IPS-15b (cell line): Measurements from ENCODE around the gene UTP14C.

Source experiments
- H3K27me3 ChIP-seq: one replicate; pipeline ENCODE4 v1.6.1; 2013; ENCODE audit warnings: low read length; ENCODE audit not compliant: control insufficient read depth, insufficient read depth
- H3K36me3 ChIP-seq: one replicate; pipeline ENCODE4 v1.6.1; 2013; ENCODE audit warnings: low read length; ENCODE audit not compliant: control insufficient read depth, insufficient read depth
- H3K4me1 ChIP-seq: one replicate; pipeline ENCODE4 v1.6.1; 2013; ENCODE audit warnings: mild to moderate bottlenecking, low read length; ENCODE audit not compliant: control insufficient read depth, insufficient read depth
- H3K4me3 ChIP-seq: one replicate; pipeline ENCODE4 v1.5.1; 2013; ENCODE audit warnings: low read depth, low read length
- H3K9ac ChIP-seq: one replicate; pipeline ENCODE4 v1.6.1; 2013; ENCODE audit warnings: low read depth, mild to moderate bottlenecking, low read length
- H3K9me3 ChIP-seq: one replicate; pipeline ENCODE4 v1.6.1; 2013; ENCODE audit warnings: mild to moderate bottlenecking, low read length; ENCODE audit not compliant: control insufficient read depth, insufficient read depth

The UTP14C gene

DNA sequence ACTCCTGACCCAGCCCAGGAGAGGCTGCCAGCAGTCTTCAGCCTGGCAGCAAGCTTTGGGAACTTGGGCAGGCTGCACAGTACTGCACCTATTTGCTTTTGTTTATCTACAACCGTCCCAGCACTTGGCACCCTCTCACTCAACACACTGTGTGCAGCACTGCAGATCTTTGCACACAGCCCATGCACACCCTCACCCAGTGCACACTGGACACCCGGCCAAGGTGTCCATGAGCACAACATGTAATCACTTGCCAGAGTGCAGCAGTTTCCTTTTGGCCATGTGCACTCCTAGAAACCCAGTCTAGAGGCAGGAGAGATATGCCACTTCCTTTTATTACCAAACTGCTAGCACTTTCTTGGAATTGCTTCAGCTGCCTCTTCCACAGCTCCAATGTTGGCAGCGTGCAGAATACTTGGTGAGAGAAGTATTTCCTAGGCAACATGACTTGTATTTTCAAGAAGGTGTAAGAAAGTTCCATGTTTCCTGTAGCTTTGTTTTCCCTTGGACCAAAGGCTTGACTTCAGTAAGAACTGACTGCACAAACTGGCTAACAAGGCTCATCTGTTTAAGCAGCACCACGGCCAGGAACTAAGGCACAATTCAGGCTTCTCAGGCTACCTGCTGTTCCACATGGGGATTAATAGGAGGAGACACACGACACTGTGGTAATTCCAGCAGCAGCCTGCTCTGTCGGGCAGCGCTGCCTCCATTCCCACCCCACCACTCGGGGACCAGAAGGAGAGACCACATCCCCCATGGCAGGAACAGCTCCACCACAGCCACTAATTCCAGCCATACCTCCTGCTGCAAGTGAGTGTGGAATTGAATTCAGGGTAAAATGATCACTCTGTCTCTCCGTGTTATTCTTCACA, 28.6 kb upstream of the UTP14C start:
- no peak overlapping the region for H3K9ac ChIP-seq
- H3K36me3 ChIP-seq, result no peaks in the 10 kb centered on the region
- H3K9me3 ChIP-seq, result no peaks in the 10 kb centered on the region
- no peaks in the 10 kb centered on the region for H3K27me3 ChIP-seq
- no peak overlapping the region for H3K4me3 ChIP-seq
- peaks cover 21% of the 10 kb centered on the region for H3K4me1 ChIP-seq

GRCh38 chr13:51996641-51997040, 27.9 kb upstream of the UTP14C start:
- Histone ChIP-seq H3K27me3 (no peaks in the 10 kb centered on the region), H3K4me3 (no peak overlapping the region), H3K9me3 (no peaks in the 10 kb centered on the region), H3K36me3 (no peaks in the 10 kb centered on the region), H3K9ac (no peak overlapping the region), H3K4me1 (peaks cover 21% of the 10 kb centered on the region)

DNA sequence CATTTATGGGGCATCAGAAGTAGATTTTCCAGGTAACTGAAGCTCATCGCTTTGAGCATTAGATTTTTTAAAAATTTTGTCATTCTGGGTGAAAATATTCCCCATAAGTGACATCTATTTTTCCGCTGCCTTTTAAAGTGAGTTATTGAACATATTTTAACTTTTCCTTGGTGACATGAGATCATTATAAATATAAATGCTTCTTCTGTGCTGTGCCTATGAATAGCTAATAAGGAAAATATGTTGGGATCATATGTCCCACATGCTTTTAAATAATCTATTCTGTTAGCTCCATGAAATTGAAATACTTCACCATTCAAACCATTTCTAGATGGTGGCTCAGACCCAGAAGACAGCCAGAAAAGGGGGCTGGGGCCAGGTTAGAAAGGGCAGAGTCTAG, 27.3 kb upstream of the UTP14C start:
- no peak overlapping the region for H3K9ac ChIP-seq
- H3K4me1 ChIP-seq, result peaks cover 21% of the 10 kb centered on the region
- H3K9me3 ChIP-seq, result no peaks in the 10 kb centered on the region
- H3K36me3 ChIP-seq, result no peaks in the 10 kb centered on the region
- no peak overlapping the region for H3K4me3 ChIP-seq
- no peaks in the 10 kb centered on the region for H3K27me3 ChIP-seq

DNA sequence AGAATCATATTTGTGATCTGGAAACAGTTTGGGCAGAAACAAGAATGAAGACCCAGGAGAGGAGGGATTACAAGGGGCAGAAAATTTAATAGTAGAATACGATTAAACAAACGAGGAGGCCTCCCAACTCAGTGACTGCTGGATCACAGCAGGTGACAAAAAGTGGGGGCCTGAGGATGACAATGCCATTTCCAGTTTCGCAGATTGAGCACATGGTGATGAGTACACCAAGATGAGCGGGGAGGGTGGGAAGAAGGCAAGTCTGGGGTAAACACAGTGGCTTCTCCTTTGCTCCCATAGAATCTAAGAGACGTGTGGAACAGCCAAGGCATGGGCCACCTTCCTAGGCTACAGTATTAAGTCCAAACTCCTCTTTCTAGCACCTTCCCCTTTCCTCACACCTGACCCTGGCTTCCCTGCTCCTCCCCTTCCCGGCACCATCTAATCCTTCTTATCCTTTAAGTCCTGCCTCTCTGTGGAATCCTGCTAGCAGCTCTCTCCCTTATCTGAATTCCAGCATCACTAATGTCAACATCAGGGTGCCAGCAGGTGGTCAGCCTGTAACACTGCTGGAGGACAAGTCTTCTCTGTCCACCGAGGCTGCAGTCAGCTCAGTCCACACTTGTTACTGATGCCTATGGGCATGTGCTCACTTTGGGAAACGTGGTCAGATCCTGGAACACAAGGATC, 26.7 kb upstream of the UTP14C start:
- Histone ChIP-seq H3K4me1 (peaks cover 21% of the 10 kb centered on the region), H3K4me3 (no peak overlapping the region), H3K36me3 (no peaks in the 10 kb centered on the region), H3K9ac (no peak overlapping the region), H3K27me3 (no peaks in the 10 kb centered on the region), H3K9me3 (no peaks in the 10 kb centered on the region)

DNA sequence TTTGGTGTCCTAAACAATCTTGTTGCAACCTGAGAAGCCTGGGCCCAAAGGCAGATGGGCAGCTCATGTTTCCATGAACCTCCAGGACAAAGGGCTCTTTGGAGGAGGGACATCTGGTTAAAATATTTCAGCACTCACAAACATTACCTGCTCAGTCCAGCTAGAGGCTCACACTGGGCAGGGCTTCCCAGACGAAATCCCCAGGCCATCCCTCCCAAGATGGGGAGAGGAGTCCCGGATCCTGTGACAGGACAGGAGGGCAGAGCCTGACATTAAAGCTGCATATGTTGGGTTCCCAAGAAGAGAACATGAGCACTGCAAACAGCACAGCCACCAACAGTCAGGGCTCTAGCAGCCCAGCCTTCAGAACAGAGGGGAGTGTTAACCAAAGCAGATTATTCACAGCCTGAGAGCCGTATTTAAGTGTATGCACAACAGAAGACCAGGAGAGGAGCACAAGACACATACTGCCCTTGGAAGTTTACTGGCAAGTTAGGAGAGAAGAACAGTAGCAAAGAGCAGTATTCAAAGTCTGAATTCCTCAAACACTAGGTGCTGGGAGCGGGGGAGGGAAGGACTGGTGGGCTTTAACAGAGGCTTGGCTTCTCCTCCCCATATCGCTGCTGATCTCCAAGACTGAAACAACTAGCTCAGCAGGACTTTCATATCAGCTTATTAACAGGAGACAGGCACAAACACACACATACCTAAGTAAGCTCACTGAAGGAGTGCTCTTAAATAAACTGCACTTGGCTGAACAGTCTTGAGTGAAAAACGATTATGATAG, 25.6 kb upstream of the UTP14C start:
- no peaks in the 10 kb centered on the region for H3K27me3 ChIP-seq
- peaks cover 21% of the 10 kb centered on the region for H3K4me1 ChIP-seq
- no peak overlapping the region for H3K9ac ChIP-seq
- H3K36me3 ChIP-seq, result no peaks in the 10 kb centered on the region
- no peak overlapping the region for H3K4me3 ChIP-seq
- no peaks in the 10 kb centered on the region for H3K9me3 ChIP-seq

DNA sequence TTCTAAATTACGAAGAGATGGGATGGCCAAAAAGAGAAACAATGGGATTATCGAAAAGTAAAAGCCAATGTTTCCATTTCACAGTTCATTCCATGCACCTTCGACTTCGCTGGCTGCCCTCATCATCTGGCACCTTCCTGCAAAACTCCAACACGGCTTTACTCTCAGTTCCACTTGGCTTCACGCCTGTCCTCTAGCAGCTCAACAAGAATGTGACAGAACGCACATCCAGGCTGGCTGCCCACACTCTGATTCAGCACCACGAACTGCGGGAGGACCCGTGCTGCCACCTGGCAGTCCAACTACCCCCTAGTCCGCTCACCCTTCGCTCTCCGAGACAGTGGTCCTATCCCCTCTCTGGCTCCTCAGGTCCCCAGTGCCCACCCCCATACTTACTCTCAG, 25.0 kb upstream of the UTP14C start:
- Histone ChIP-seq H3K4me1 (peaks cover 21% of the 10 kb centered on the region), H3K4me3 (no peak overlapping the region), H3K9ac (no peak overlapping the region)

GRCh38 chr13:51999921-52000320, 24.6 kb upstream of the UTP14C start:
- Histone ChIP-seq H3K4me3 (no peak overlapping the region), H3K9ac (no peak overlapping the region), H3K4me1 (peaks cover 21% of the 10 kb centered on the region), H3K36me3 (no peaks in the 10 kb centered on the region), H3K27me3 (no peaks in the 10 kb centered on the region), H3K9me3 (no peaks in the 10 kb centered on the region)

More for the DNA sequence above, 25.0 kb upstream of the UTP14C start:
- Histone ChIP-seq H3K27me3 (no peaks in the 10 kb centered on the region), H3K36me3 (no peaks in the 10 kb centered on the region), H3K9me3 (no peaks in the 10 kb centered on the region)

DNA sequence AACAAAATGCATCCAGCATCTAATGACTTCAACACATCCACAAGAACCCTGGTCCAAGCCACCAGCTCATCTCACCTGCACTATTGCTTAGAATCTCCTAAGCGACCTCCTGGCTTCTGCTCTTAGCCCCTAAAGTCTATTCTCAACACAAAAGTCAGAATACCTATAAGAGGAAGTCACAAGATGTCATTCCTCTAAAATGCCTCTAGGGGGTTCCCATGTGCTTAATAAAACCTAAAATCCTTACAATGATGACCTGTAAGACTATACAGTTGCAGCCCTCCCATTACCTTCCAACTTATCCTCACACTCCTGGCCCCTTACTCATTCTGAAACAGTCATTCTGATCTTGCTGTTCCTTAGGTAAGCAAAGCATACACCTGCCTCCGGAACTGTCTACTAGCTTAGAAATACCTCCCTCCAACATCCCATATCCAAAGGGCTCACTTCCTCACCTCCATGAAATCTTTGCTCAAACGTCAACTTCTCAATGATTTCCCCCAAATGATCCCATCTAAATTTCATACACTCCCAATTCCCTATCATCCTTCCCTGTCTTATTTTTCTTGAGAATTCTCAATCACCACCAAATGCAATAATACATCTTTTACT, 23.3 kb upstream of the UTP14C start:
- H3K4me3 ChIP-seq, result no peak overlapping the region
- H3K4me1 ChIP-seq, result peaks cover 17% of the 10 kb centered on the region
- H3K27me3 ChIP-seq, result no peaks in the 10 kb centered on the region
- H3K9ac ChIP-seq, result no peak overlapping the region
- H3K36me3 ChIP-seq, result no peaks in the 10 kb centered on the region
- no peaks in the 10 kb centered on the region for H3K9me3 ChIP-seq

DNA sequence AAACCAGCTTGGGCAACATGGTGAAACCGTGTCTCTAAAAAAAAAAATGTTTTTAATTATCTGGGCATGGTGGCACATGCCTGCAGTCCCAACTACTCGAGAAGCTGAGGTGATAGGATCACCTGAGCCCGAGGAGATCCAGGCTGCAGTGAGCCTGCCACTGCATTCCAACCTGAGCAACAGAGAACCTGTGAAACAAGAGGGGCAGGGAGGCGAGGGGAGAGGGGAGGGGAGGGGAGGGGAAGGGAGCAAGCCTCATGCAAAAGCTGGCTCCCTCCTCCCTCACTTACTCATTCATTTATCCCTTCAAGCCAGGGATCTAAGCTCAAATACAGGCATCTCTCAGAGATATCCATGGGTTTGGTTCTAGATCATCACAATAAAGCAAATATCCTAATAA, 22.1 kb upstream of the UTP14C start:
- Histone ChIP-seq H3K27me3 (no peaks in the 10 kb centered on the region), H3K9me3 (no peaks in the 10 kb centered on the region), H3K36me3 (no peaks in the 10 kb centered on the region), H3K9ac (no peak overlapping the region), H3K4me1 (peaks cover 17% of the 10 kb centered on the region), H3K4me3 (no peak overlapping the region)

DNA sequence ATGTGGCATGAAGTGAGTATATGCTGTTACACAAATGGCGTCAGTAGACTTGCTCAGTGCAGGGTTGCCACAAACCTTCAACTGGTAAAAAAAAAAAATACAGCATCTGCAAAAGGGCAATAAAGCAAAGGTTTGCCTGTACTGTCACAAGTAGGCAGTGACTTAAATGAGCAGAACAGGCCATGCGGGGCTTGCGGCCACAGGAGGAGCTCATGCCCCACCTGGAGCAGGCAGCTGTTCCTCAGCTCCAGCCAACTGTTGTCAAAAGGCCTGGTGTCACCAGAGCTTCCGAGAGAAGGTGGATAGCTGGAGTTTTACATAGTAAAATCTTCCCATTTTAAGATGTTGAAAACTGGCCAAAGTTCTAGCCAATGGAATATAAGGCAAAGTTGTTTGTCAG, 20.9 kb upstream of the UTP14C start:
- peaks cover 6% of the 10 kb centered on the region for H3K4me1 ChIP-seq
- no peaks in the 10 kb centered on the region for H3K27me3 ChIP-seq
- no peaks in the 10 kb centered on the region for H3K36me3 ChIP-seq

GRCh38 chr13:52004511-52005170, 19.9 kb upstream of the UTP14C start:
- no peaks in the 10 kb centered on the region for H3K9me3 ChIP-seq
- H3K27me3 ChIP-seq, result peaks cover 5% of the 10 kb centered on the region
- no peaks in the 10 kb centered on the region for H3K36me3 ChIP-seq
- H3K9ac ChIP-seq, result no peak overlapping the region
- no peak overlapping the region for H3K4me3 ChIP-seq
- H3K4me1 ChIP-seq, result no peaks in the 10 kb centered on the region

More for the DNA sequence above, 20.9 kb upstream of the UTP14C start:
- Histone ChIP-seq H3K9me3 (no peaks in the 10 kb centered on the region), H3K4me3 (no peak overlapping the region), H3K9ac (no peak overlapping the region)
